WTC11 (cell line): Measurements from ENCODE around the gene TIAM2. TPM values are rescaled to one million over a fixed set of nuclear protein-coding genes. Genes with fewer than 3 reads are reported as not detected.

Experiments
- ATAC-seq: fragments of 200-7000 bp; cut with Tn5 transposase; 2 replicates; pipeline ENCODE4 v1.10.0; 2021; ENCODE audit warnings: mild to moderate bottlenecking, moderate library complexity
- CTCF ChIA-PET: fragments of 300-600 bp; sonication (Branson Sonifier 250); formaldehyde crosslinking; loops from one replicate; lab custom pipeline; 2021; ENCODE audit warnings: antibody characterized with exemption; lab: Charles Lee
- POLR2A ChIA-PET: fragments of 350-600 bp; sonication (Branson Sonifier 250); formaldehyde crosslinking; loops from one replicate; lab custom pipeline; 2021; ENCODE audit warnings: antibody characterized with exemption; lab: Charles Lee
- DNase-seq: peaks from one replicate; pipeline ENCODE4 v3.0.0; 2021; ENCODE audit warnings: low spot score
- H3K27ac Mint-ChIP-seq: 2 replicates; pipeline ENCODE4 v1.8.0; 2021; ENCODE audit warnings: mixed read lengths
- H3K27me3 Mint-ChIP-seq: 2 replicates; pipeline ENCODE4 v1.8.0; 2021; ENCODE audit warnings: low read depth, mild to moderate bottlenecking, moderate library complexity, mixed read lengths
- H3K36me3 Mint-ChIP-seq: 2 replicates; pipeline ENCODE4 v1.8.0; 2021; ENCODE audit warnings: mixed read lengths
- H3K4me1 Mint-ChIP-seq: 2 replicates; pipeline ENCODE4 v1.8.0; 2022; ENCODE audit warnings: mixed read lengths
- H3K4me3 Mint-ChIP-seq: 2 replicates; pipeline ENCODE4 v1.8.0; 2021; ENCODE audit warnings: mild to moderate bottlenecking, moderate library complexity, mixed read lengths
- H3K9me3 Mint-ChIP-seq: 2 replicates; pipeline ENCODE4 v1.8.0; 2021; ENCODE audit warnings: mixed read lengths
- ATF1 ChIP-seq: sonication (generic); formaldehyde crosslinking; IDR thresholded peaks from 2 replicates; pipeline ENCODE4 v1.8.1; 2023; ENCODE audit warnings: mild to moderate bottlenecking, moderate library complexity, missing genetic modification reagents
- ATF6 ChIP-seq: sonication (generic); formaldehyde crosslinking; IDR thresholded peaks from 2 replicates; pipeline ENCODE4 v1.8.1; 2023; ENCODE audit warnings: mild to moderate bottlenecking, missing genetic modification reagents
- CREB1 ChIP-seq: sonication (generic); formaldehyde crosslinking; IDR thresholded peaks from 2 replicates; pipeline ENCODE4 v1.8.0; 2023; ENCODE audit warnings: mild to moderate bottlenecking, missing genetic modification reagents
- EMX1 ChIP-seq: fragments of 250-450 bp; sonication (Bioruptor Pico); IDR thresholded peaks from 2 replicates; pipeline ENCODE4 v1.8.0; 2021; ENCODE audit warnings: mild to moderate bottlenecking
- GRHL2 ChIP-seq: fragments of 250-450 bp; sonication (Bioruptor Pico); IDR thresholded peaks from 2 replicates; pipeline ENCODE4 v1.8.0; 2022; ENCODE audit warnings: mild to moderate bottlenecking, moderate library complexity; ENCODE audit not compliant: insufficient replicate concordance, severe bottlenecking
- HMGA2 ChIP-seq: fragments of 250-450 bp; sonication (Bioruptor Pico); IDR thresholded peaks from 2 replicates; pipeline ENCODE4 v1.4.0; 2021; ENCODE audit warnings: mild to moderate bottlenecking, moderate library complexity
- KAT7 ChIP-seq: sonication (generic); formaldehyde crosslinking; IDR thresholded peaks from 2 replicates; pipeline ENCODE4 v1.8.1; 2023; ENCODE audit warnings: missing genetic modification reagents, mild to moderate bottlenecking, borderline replicate concordance
- MLX ChIP-seq: sonication (generic); formaldehyde crosslinking; IDR thresholded peaks from 2 replicates; pipeline ENCODE4 v1.8.1; 2023; ENCODE audit warnings: mild to moderate bottlenecking, missing genetic modification reagents, moderate library complexity
- NR2C2 ChIP-seq: sonication (generic); formaldehyde crosslinking; IDR thresholded peaks from 2 replicates; pipeline ENCODE4 v1.8.0; 2022; ENCODE audit warnings: mild to moderate bottlenecking, missing genetic modification reagents
- OVOL2 ChIP-seq: fragments of 250-450 bp; sonication (Bioruptor Pico); IDR thresholded peaks from 2 replicates; pipeline ENCODE4 v1.9.0; 2021; ENCODE audit warnings: mild to moderate bottlenecking, borderline replicate concordance
- RELA ChIP-seq: sonication (generic); formaldehyde crosslinking; IDR thresholded peaks from 2 replicates; pipeline ENCODE4 v1.8.1; 2022; ENCODE audit warnings: missing genetic modification reagents, mild to moderate bottlenecking, borderline replicate concordance
- RORB ChIP-seq: fragments of 250-450 bp; sonication (Bioruptor Pico); IDR thresholded peaks from 2 replicates; pipeline ENCODE4 v1.9.0; 2021; ENCODE audit warnings: mild to moderate bottlenecking
- SMAD4 ChIP-seq: sonication (generic); formaldehyde crosslinking; IDR thresholded peaks from 2 replicates; pipeline ENCODE4 v1.8.0; 2022; ENCODE audit warnings: mild to moderate bottlenecking, missing genetic modification reagents
- STAT6 ChIP-seq: sonication (generic); formaldehyde crosslinking; conservative IDR thresholded peaks from 2 replicates; pipeline ENCODE4 v1.8.1; 2023; ENCODE audit warnings: mild to moderate bottlenecking, low read depth, missing genetic modification reagents, moderate library complexity
- TCF7 ChIP-seq: sonication (generic); formaldehyde crosslinking; IDR thresholded peaks from 2 replicates; pipeline ENCODE4 v1.8.0; 2022; ENCODE audit warnings: mild to moderate bottlenecking, low read depth, missing genetic modification reagents, moderate library complexity
- ZMAT4 ChIP-seq: fragments of 250-450 bp; sonication (Bioruptor Pico); IDR thresholded peaks from 2 replicates; pipeline ENCODE4 v1.9.0; 2021; ENCODE audit warnings: mild to moderate bottlenecking
- ZNF532 ChIP-seq: fragments of 250-450 bp; sonication (Bioruptor Pico); IDR thresholded peaks from 2 replicates; pipeline ENCODE4 v1.9.0; 2021; ENCODE audit warnings: mild to moderate bottlenecking, borderline replicate concordance
- total RNA-seq: library from RNA; stranded (reverse); gene quantifications from 3 replicates; pipeline ENCODE4 v1.2.3, GENCODE V29; 2021

TIAM2 gene
- total RNA-seq, 1 experiment from 2014 or later, result 15.1 TPM

GRCh38 chr6:155187994-155188706 is 193.0 kb downstream of the TIAM2 start:
- no peak for TF ChIP-seq ZNF532 (CRISPR knock-in tag)
- no peak for TF ChIP-seq SMAD4
- no peak for TF ChIP-seq STAT6 (CRISPR knock-in tag)
- TF ChIP-seq RELA (CRISPR knock-in tag), result no peak
- TF ChIP-seq KAT7 (CRISPR knock-in tag), result no peak
- TF ChIP-seq ZMAT4 (CRISPR knock-in tag), result no peak
- TF ChIP-seq CREB1 (CRISPR knock-in tag), result no peak
- no peak for TF ChIP-seq OVOL2 (CRISPR knock-in tag)
- TF ChIP-seq EMX1 (CRISPR knock-in tag), result no peak
- TF ChIP-seq, all 79 proteins: peak for 0
- Mint-ChIP-seq H3K36me3 (peaks cover 2% of the 10 kb centered on the region; the same call in 1 of the 2 replicates), H3K9me3 (peaks cover 4% of the 10 kb centered on the region; the same call in 1 of the 2 replicates), H3K27ac (peak overlapping the region; percentile 78; the same call in 1 of the 2 replicates), H3K4me1 (peaks cover 31% of the 10 kb centered on the region), H3K27me3 (no peaks in the 10 kb centered on the region), H3K4me3 (no peak overlapping the region)
- CTCF ChIA-PET, result interaction anchor here (1.4 to 1.9 kb wide), 3 partner anchors 11 to 60 kb away, joined by 3 to 7 read pairs (median 4); no protein-coding TSS in a partner anchor
- POLR2A ChIA-PET, result no interaction called here
- ATAC-seq, result no peak
- DNase-seq, result no peak

GRCh38 chr6:155188707-155189496 is 193.8 kb downstream of the TIAM2 start:
- POLR2A ChIA-PET, result interaction anchor here (0.7 kb wide), 2 partner anchors 285 to 741 kb away, joined by 3 read pairs; no protein-coding TSS in a partner anchor
- no peak for ATAC-seq

More at GRCh38 chr6:155188707-155189496, 193.8 kb downstream of the TIAM2 start:
- CTCF ChIA-PET, result interaction anchor here (1.5 to 2.0 kb wide), 3 partner anchors 11 to 59 kb away, joined by 3 to 7 read pairs (median 6); no protein-coding TSS in a partner anchor
- H3K27me3 Mint-ChIP-seq, result no peaks in the 10 kb centered on the region
- peaks cover 4% of the 10 kb centered on the region; the same call in 1 of the 2 replicates for H3K9me3 Mint-ChIP-seq
- no peak for DNase-seq
- no peak for TF ChIP-seq NR2C2 (CRISPR knock-in tag)
- no peak for TF ChIP-seq ATF1
- no peak for TF ChIP-seq RORB (CRISPR knock-in tag)
- no peak for TF ChIP-seq OVOL2 (CRISPR knock-in tag)
- no peak for TF ChIP-seq GRHL2 (CRISPR knock-in tag)
- no peak for TF ChIP-seq MLX (CRISPR knock-in tag)
- TF ChIP-seq ATF6 (CRISPR knock-in tag), result no peak
- TF ChIP-seq TCF7, result no peak
- no peak for TF ChIP-seq HMGA2 (CRISPR knock-in tag)
- H3K36me3 Mint-ChIP-seq, result peaks cover 2% of the 10 kb centered on the region; the same call in 1 of the 2 replicates
- no peak overlapping the region; the same call in 1 of the 2 replicates for H3K27ac Mint-ChIP-seq
- no peak overlapping the region for H3K4me3 Mint-ChIP-seq
- peaks cover 29% of the 10 kb centered on the region for H3K4me1 Mint-ChIP-seq
